ENCODE results near the gene ACO2.

- TF ChIP-seq CTCF (conservative IDR thresholded peaks at IDR 0.05; ENCODE audit: low read depth, low read length), result no peak
- no peak for TF ChIP-seq ELK1 (IDR thresholded peaks at IDR 0.05; ENCODE audit: borderline replicate concordance, low read depth, low read length)
- no peak for TF ChIP-seq USF2 (IDR thresholded peaks at IDR 0.05; ENCODE audit: low read depth, low read length)
Measured at GRCh38 chr22:41562461-41562860, 93.5 kb downstream of the ACO2 start.
